NCI-H128 (cell line): ENCODE data around the gene CTRB1.

Experiments used
- DNase-seq: peaks from one replicate; lab custom pipeline; 2025; ENCODE audit not compliant: unreplicated experiment; lab: John Stamatoyannopoulos, UW

Gene CTRB1

GRCh38 chr16:75218256-75219076 is at the start of gene CTRB1:
TSS of gene CTRB1 (plus strand) at chr16:75218988. CDS start at chr16:75219008, 20 bp downstream.
- no peak for DNase-seq

GRCh38 chr16:75169899-75170405 is 48.8 kb upstream of the CTRB1 start:
- no peak for DNase-seq

- no peak for DNase-seq
These were observed 46.2 kb upstream of the CTRB1 start for GRCh38 chr16:75172578-75172977.

- DNase-seq = no peak
These were observed 43.7 kb upstream of the CTRB1 start for GRCh38 chr16:75175074-75175473.

GRCh38 chr16:75176926-75177325 is 41.9 kb upstream of the CTRB1 start:
- DNase-seq = no peak

- DNase-seq = no peak
These were observed 39.6 kb upstream of the CTRB1 start for GRCh38 chr16:75179208-75179607.

GRCh38 chr16:75181630-75182029 is 37.2 kb upstream of the CTRB1 start:
- no peak for DNase-seq

GRCh38 chr16:75188832-75189477 is 29.8 kb upstream of the CTRB1 start:
- no peak for DNase-seq

GRCh38 chr16:75189638-75190245 is 29.0 kb upstream of the CTRB1 start:
- DNase-seq = no peak

GRCh38 chr16:75192606-75193264 is 26.1 kb upstream of the CTRB1 start:
- no peak for DNase-seq

GRCh38 chr16:75193265-75193650 is 25.5 kb upstream of the CTRB1 start:
- DNase-seq = no peak

- DNase-seq = no peak
These were observed 24.9 kb upstream of the CTRB1 start for GRCh38 chr16:75193730-75194444.

GRCh38 chr16:75195811-75196790 is 22.7 kb upstream of the CTRB1 start:
- no peak for DNase-seq

GRCh38 chr16:75196836-75197235 is 22.0 kb upstream of the CTRB1 start:
- no peak for DNase-seq

- DNase-seq = no peak
These were observed 21.2 kb upstream of the CTRB1 start for GRCh38 chr16:75197522-75198134.

- no peak for DNase-seq
These were observed 20.6 kb upstream of the CTRB1 start for GRCh38 chr16:75198135-75198600.

- no peak for DNase-seq
These were observed 16.7 kb upstream of the CTRB1 start for GRCh38 chr16:75202069-75202590.

- DNase-seq = no peak
These were observed 15.7 kb upstream of the CTRB1 start for GRCh38 chr16:75203096-75203495.
